GM23248 (cell line): Measurements from ENCODE around the gene BRWD1. TPM values are rescaled to one million over a fixed set of nuclear protein-coding genes. Genes with fewer than 3 reads are reported as not detected.

Experiments
- DNase-seq: peaks from one replicate; pipeline ENCODE4 v3.0.0-alpha.2; 2015
- H2AFZ ChIP-seq: fragments of 200-600 bp; sonication (generic); 2 replicates; pipeline ENCODE4 v1.6.1; 2016; ENCODE audit warnings: antibody characterized with exemption
- H3F3A ChIP-seq: fragments of 200-600 bp; sonication (generic); 2 replicates; pipeline ENCODE4 v1.6.1; 2016; ENCODE audit warnings: mild to moderate bottlenecking, antibody characterized with exemption, mixed run types; ENCODE audit not compliant: insufficient read depth
- H3K27ac ChIP-seq: fragments of 200-600 bp; sonication (generic); 2 replicates; pipeline ENCODE4 v1.5.1; 2016; ENCODE audit warnings: mild to moderate bottlenecking
- H3K27me3 ChIP-seq: fragments of 200-600 bp; sonication (generic); replicated peaks from 2 replicates; pipeline ENCODE4 v1.6.1; 2016; ENCODE audit warnings: mild to moderate bottlenecking; ENCODE audit not compliant: insufficient read depth
- H3K36me3 ChIP-seq: fragments of 200-600 bp; sonication (generic); 2 replicates; pipeline ENCODE4 v1.6.1; 2016; ENCODE audit warnings: low read depth, mild to moderate bottlenecking
- H3K4me1 ChIP-seq: fragments of 200-600 bp; sonication (generic); 2 replicates; pipeline ENCODE4 v1.6.1; 2016; ENCODE audit warnings: mild to moderate bottlenecking; ENCODE audit not compliant: insufficient read depth
- H3K4me2 ChIP-seq: fragments of 200-600 bp; sonication (generic); one replicate; pipeline ENCODE4 v1.6.1; 2016; ENCODE audit warnings: mild to moderate bottlenecking; ENCODE audit not compliant: unreplicated experiment
- H3K4me3 ChIP-seq: fragments of 200-600 bp; sonication (generic); 2 replicates; pipeline ENCODE4 v1.5.1; 2016; ENCODE audit warnings: mild to moderate bottlenecking
- H3K79me2 ChIP-seq: fragments of 200-600 bp; sonication (generic); 2 replicates; pipeline ENCODE4 v1.6.1; 2016; ENCODE audit warnings: mild to moderate bottlenecking; ENCODE audit not compliant: insufficient read depth
- H3K9ac ChIP-seq: fragments of 200-600 bp; sonication (generic); 2 replicates; pipeline ENCODE4 v1.6.1; 2016; ENCODE audit warnings: mild to moderate bottlenecking
- H3K9me2 ChIP-seq: fragments of 200-600 bp; sonication (generic); 2 replicates; pipeline ENCODE4 v1.6.1; 2016; ENCODE audit warnings: mixed run types, mild to moderate bottlenecking, moderate library complexity; ENCODE audit not compliant: insufficient read depth
- H3K9me3 ChIP-seq: fragments of 200-600 bp; sonication (generic); one replicate; pipeline ENCODE4 v1.6.1; 2017; ENCODE audit warnings: low read depth
- H4K20me1 ChIP-seq: fragments of 200-600 bp; sonication (generic); 2 replicates; pipeline ENCODE4 v1.6.0; 2016; ENCODE audit not compliant: insufficient read depth
- EZH2 ChIP-seq: fragments of 200-600 bp; sonication (generic); IDR thresholded peaks from 2 replicates; pipeline ENCODE4 v1.6.1; 2018; ENCODE audit warnings: antibody characterized with exemption, mild to moderate bottlenecking; ENCODE audit not compliant: insufficient read depth, poor library complexity, severe bottlenecking
- EZH2phosphoT487 ChIP-seq: fragments of 200-600 bp; sonication (generic); IDR thresholded peaks from 2 replicates; pipeline ENCODE4 v1.6.1; 2018; ENCODE audit warnings: antibody characterized with exemption, moderate library complexity, mild to moderate bottlenecking, low read depth; ENCODE audit not compliant: insufficient read depth
- WGBS, 2 experiments: methylation state at CpG; one replicate each; pipeline ENCODE4 v1.1.6; 2015 to 2017; ENCODE audit warnings: low lambda C conversion rate in 2 of 2, low coverage in 1 of 2; ENCODE audit errors: missing lambda C conversion rate in 2 of 2; 5-methylcytosine and 5-hydroxymethylcytosine counted together
- in situ Hi-C: fragments of 300-500 bp; cut with MboI; formaldehyde crosslinking; loops from 2 replicates; pipeline ENCODE4 v1.15.0; 2020
- polyA plus RNA-seq: library from polyadenylated mRNA; unstranded; fragments of >200 nt; fragmentation: Nextera tagmentation; extraction: Ambion mirVana; gene quantifications from 2 replicates; pipeline ENCODE4 v1.2.1, GENCODE V29; 2016
- total RNA-seq: library from RNA; depleted of rRNA; stranded (reverse); fragments of >200 nt; shearing (Covaris generic); gene quantifications from 2 replicates; pipeline ENCODE4 v1.2.3, GENCODE V29; 2014

The BRWD1 gene
- total and polyA plus RNA-seq, 2 experiments from 2014 or later, result 23.6 to 27.2 TPM

GRCh38 chr21:39153373-39153772 is 160.1 kb downstream of the BRWD1 start:
- peak; percentile 40 for DNase-seq
- H3F3A ChIP-seq, result no peaks in the 10 kb centered on the region
- H3K27me3 ChIP-seq, result no peaks in the 10 kb centered on the region
- no peaks in the 10 kb centered on the region for H3K4me1 ChIP-seq
- in situ Hi-C loops, result no loop called here
- no peak overlapping the region for H3K4me2 ChIP-seq
- H2AFZ ChIP-seq, result no peak overlapping the region
- H3K9me2 ChIP-seq, result no peaks in the 10 kb centered on the region
- no peak overlapping the region for H3K4me3 ChIP-seq
- H3K36me3 ChIP-seq, result no peaks in the 10 kb centered on the region
- H3K27ac ChIP-seq, result no peak overlapping the region
- no peak overlapping the region for H3K9ac ChIP-seq
- no peaks in the 10 kb centered on the region for H3K79me2 ChIP-seq
- WGBS, 2 experiments, result 100% methylated on average over 2 of the region's 2 CpGs
- H3K9me3 ChIP-seq, result no peaks in the 10 kb centered on the region
- H4K20me1 ChIP-seq, result no peaks in the 10 kb centered on the region
- TF ChIP-seq EZH2 (no peak), EZH2phosphoT487 (no peak)

- Histone ChIP-seq H3K36me3 (no peaks in the 10 kb centered on the region), H3K27me3 (no peaks in the 10 kb centered on the region), H4K20me1 (no peaks in the 10 kb centered on the region), H3K4me3 (no peak overlapping the region), H3K9me3 (no peaks in the 10 kb centered on the region), H3K9ac (no peak overlapping the region), H3F3A (no peaks in the 10 kb centered on the region), H2AFZ (no peak overlapping the region), H3K4me1 (no peaks in the 10 kb centered on the region), H3K4me2 (no peak overlapping the region), H3K79me2 (no peaks in the 10 kb centered on the region), H3K27ac (no peak overlapping the region), H3K9me2 (no peaks in the 10 kb centered on the region)
- no peak for TF ChIP-seq EZH2
- no peak for TF ChIP-seq EZH2phosphoT487
- WGBS, 2 experiments, result 68 to 79% methylated on average over 2 of the region's 2 CpGs
- in situ Hi-C loops, result no loop called here
- DNase-seq, result no peak
Measured at GRCh38 chr21:39152271-39152670, 161.2 kb downstream of the BRWD1 start.

DNA sequence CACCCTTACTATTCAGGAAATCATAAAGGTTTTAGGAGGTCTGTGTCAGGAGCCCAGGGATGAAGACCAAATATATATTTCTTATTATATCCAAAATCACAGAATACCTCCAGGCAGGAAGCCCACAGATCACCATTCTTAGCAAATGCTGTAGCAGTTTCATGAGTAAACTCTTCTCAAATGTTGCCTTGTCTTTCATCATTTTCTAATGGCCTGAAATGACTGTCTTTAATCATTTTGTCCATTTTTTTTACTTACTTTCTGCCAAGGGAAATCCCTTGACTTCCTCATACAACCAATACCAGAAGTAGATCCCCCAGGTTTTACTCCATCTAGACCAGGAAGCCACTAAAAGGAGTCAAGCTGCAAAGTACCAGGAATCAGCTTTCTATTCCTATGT is 162.6 kb downstream of the BRWD1 start:
- TF ChIP-seq EZH2 (no peak), EZH2phosphoT487 (no peak)
- Histone ChIP-seq H3K27ac (no peak overlapping the region), H3K79me2 (no peaks in the 10 kb centered on the region), H3F3A (no peaks in the 10 kb centered on the region), H3K9me3 (no peaks in the 10 kb centered on the region), H3K4me3 (no peak overlapping the region), H3K9me2 (no peaks in the 10 kb centered on the region), H3K27me3 (no peaks in the 10 kb centered on the region), H3K4me2 (no peak overlapping the region), H3K36me3 (no peaks in the 10 kb centered on the region), H3K9ac (no peak overlapping the region), H3K4me1 (no peaks in the 10 kb centered on the region), H2AFZ (no peak overlapping the region), H4K20me1 (no peaks in the 10 kb centered on the region)
- in situ Hi-C loops, result no loop called here
- no peak for DNase-seq

GRCh38 chr21:39150316-39150715 is 163.1 kb downstream of the BRWD1 start:
- Histone ChIP-seq H3F3A (no peaks in the 10 kb centered on the region), H3K4me3 (no peak overlapping the region), H3K36me3 (no peaks in the 10 kb centered on the region), H3K79me2 (no peaks in the 10 kb centered on the region), H2AFZ (no peak overlapping the region), H3K9me3 (no peaks in the 10 kb centered on the region), H3K27ac (no peak overlapping the region), H3K9me2 (no peaks in the 10 kb centered on the region), H4K20me1 (no peaks in the 10 kb centered on the region), H3K4me2 (no peak overlapping the region), H3K27me3 (no peaks in the 10 kb centered on the region), H3K4me1 (no peaks in the 10 kb centered on the region), H3K9ac (no peak overlapping the region)
- in situ Hi-C loops, result no loop called here
- WGBS, 2 experiments, result 87% methylated on average over 6 of the region's 6 CpGs
- TF ChIP-seq EZH2phosphoT487, result no peak
- TF ChIP-seq EZH2, result no peak
- DNase-seq, result no peak

DNA sequence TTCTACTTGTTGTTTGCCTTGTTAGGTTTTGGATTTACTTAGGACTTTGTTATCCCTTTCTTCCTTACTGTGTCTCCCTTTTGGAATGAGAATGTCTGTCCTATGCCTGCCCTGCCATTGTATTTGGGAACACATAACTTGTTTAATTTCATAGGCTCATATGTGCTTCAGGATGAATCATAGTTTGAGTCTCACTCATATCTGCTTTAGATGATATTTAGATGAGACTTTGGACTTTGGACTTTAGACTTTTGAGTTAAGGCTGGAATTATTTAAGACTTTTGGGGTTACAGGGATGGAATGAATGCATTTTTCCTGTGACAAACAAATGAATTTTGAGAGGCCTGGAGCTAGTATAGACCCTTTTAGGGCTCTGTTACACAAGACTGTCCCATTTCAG is 163.6 kb downstream of the BRWD1 start:
- Histone ChIP-seq H2AFZ (no peak overlapping the region), H3K27me3 (no peaks in the 10 kb centered on the region), H3K9me3 (no peaks in the 10 kb centered on the region), H3K4me3 (no peak overlapping the region), H3K79me2 (no peaks in the 10 kb centered on the region), H3K4me1 (no peaks in the 10 kb centered on the region), H3K9me2 (no peaks in the 10 kb centered on the region), H3K4me2 (no peak overlapping the region), H3F3A (no peaks in the 10 kb centered on the region), H3K36me3 (no peaks in the 10 kb centered on the region), H3K9ac (no peak overlapping the region), H4K20me1 (no peaks in the 10 kb centered on the region), H3K27ac (no peak overlapping the region)
- in situ Hi-C loops, result no loop called here
- TF ChIP-seq EZH2phosphoT487 (no peak), EZH2 (no peak)
- no peak for DNase-seq
